Ascending aorta (tissue), 2 donors: ENCODE measurements around the gene SLFN13. TPM values are rescaled to one million over a fixed set of nuclear protein-coding genes. Genes with fewer than 3 reads are reported as not detected.

Source experiments
- DNase-seq, 2 donors: peaks; one replicate each; pipeline ENCODE4 v3.0.0-alpha.2; 2019; ENCODE audit warnings: low spot score in 2 of 2
- H3K27ac ChIP-seq, 2 donors: fragments of 200-600 bp; sonication (generic); one replicate each; pipeline ENCODE4 v1.5.1; 2016 to 2017; ENCODE audit warnings: mild to moderate bottlenecking in 1 of 2
- H3K27me3 ChIP-seq: fragments of 200-600 bp; sonication (generic); one replicate; pipeline ENCODE4 v1.5.1; 2017
- H3K36me3 ChIP-seq, 2 donors: fragments of 200-600 bp; sonication (generic); one replicate each; pipeline ENCODE4 v1.5.1; 2016
- H3K4me1 ChIP-seq, 2 donors: fragments of 200-600 bp; sonication (generic); one replicate each; pipeline ENCODE4 v1.5.1; 2016 to 2017; ENCODE audit warnings: mild to moderate bottlenecking in 1 of 2
- H3K4me3 ChIP-seq, 2 donors: fragments of 200-600 bp; sonication (generic); one replicate each; pipeline ENCODE4 v1.5.1; 2016 to 2017; ENCODE audit warnings: mild to moderate bottlenecking in 1 of 2
- H3K9me3 ChIP-seq, 2 donors: fragments of 200-600 bp; sonication (generic); one replicate each; pipeline ENCODE4 v1.5.1; 2016
- CTCF ChIP-seq, 3 experiments: fragments of 200-600 bp in 2 of 3; fragments of 450-650 bp in 1 of 3; sonication (generic) in 2 of 3; IDR thresholded peaks; one replicate each; pipeline ENCODE4 v1.5.1; 2016 to 2019; ENCODE audit warnings: antibody characterized with exemption in 3 of 3, mild to moderate bottlenecking in 1 of 3, moderate library complexity in 1 of 3
- intact Hi-C: fragments of 100-400 bp; cut with DNase I; formaldehyde crosslinking; loops from one replicate; pipeline ENCODE4 v1.15.1; 2023
- total RNA-seq: library from RNA; depleted of rRNA; stranded (reverse); fragments of >200 nt; gene quantifications from one replicate; pipeline ENCODE4 v1.1.0, GENCODE V29; 2016

Gene SLFN13
- total RNA-seq, 1 donor from 2014 or later = 7.1 TPM

- Histone ChIP-seq H3K4me3 (no peak overlapping the region), H3K36me3 (no peaks in the 10 kb centered on the region), H3K9me3 (peaks cover 10% of the 10 kb centered on the region in 2 donors), H3K4me1 (no peaks in the 10 kb centered on the region), H3K27ac (no peak overlapping the region), H3K27me3 (no peaks in the 10 kb centered on the region)
- no peak for TF ChIP-seq CTCF (IDR thresholded peaks at IDR 0.05)
- no peak for DNase-seq
- intact Hi-C loops = no loop called here
Measured at GRCh38 chr17:35387496-35387895, 61.1 kb downstream of the SLFN13 start.

Other genes starting within 250 kb of the SLFN13 start
- gene SLFN5, start 205.7 kb downstream of the SLFN13 start, total RNA-seq = 13.0 TPM
- 30.3 TPM for gene SLFN11, start 75.1 kb downstream of the SLFN13 start, total RNA-seq
- gene SLFN12, start 16.3 kb downstream of the SLFN13 start, total RNA-seq = 6.8 TPM
- not detected for gene SLFN12L, start 88.9 kb upstream of the SLFN13 start, total RNA-seq
- gene SLFN14, start 112.1 kb upstream of the SLFN13 start, total RNA-seq = not detected
- gene PEX12, start 129.8 kb upstream of the SLFN13 start, total RNA-seq = 5.6 TPM
- 59.5 TPM for gene AP2B1, start 138.6 kb upstream of the SLFN13 start, total RNA-seq